HG02642 (cell line): Measurements from ENCODE around the gene PCDHA1.
"Not testable (repeated sequence)": the region's sequence is repeated elsewhere in the genome, so short reads cannot be mapped to it uniquely, and the experiment has no call there.

Experiments
- ATAC-seq: cut with Tn5 transposase; IDR thresholded peaks from one replicate; pipeline ENCODE4 v1.9.1; 2021; ENCODE audit warnings: mild to moderate bottlenecking; ENCODE audit not compliant: unreplicated experiment, poor library complexity

The PCDHA1 gene

DNA sequence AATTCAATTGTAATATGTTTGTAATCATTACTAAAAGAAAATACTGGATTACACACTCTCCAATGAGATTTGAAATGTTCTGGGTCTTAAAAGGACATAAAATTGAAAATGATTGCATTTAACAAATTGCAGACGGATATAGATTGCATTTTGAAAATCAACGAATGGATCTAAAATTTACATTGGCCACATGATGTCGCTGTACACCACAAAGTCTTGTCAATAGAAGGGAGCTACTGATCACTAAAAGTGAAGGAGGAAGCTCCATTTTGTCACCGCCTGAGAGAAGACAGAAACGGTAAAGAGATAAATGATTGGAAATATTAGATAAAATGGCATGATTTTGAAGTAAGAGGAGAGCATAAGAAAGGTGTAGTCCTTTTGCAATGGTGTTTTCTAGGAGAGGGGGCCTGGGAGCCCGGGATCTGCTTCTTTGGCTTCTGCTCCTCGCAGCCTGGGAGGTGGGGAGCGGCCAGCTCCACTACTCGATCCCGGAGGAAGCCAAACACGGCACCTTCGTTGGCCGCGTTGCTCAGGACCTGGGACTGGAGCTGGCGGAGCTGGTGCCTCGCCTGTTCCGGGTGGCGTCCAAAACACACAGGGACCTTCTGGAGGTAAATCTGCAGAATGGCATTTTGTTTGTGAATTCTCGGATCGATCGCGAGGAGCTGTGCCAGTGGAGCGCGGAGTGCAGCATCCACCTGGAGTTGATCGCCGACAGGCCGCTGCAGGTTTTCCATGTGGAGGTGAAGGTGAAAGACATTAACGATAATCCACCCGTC is at the start of gene PCDHA1:
PCDHA1 (plus strand) TSS at position 236 of the 782 bp plus-strand sequence.
- no peak for ATAC-seq

- no peak for ATAC-seq
These were observed 48.5 kb upstream of the PCDHA1 start for GRCh38 chr5:140737486-140737885.

DNA sequence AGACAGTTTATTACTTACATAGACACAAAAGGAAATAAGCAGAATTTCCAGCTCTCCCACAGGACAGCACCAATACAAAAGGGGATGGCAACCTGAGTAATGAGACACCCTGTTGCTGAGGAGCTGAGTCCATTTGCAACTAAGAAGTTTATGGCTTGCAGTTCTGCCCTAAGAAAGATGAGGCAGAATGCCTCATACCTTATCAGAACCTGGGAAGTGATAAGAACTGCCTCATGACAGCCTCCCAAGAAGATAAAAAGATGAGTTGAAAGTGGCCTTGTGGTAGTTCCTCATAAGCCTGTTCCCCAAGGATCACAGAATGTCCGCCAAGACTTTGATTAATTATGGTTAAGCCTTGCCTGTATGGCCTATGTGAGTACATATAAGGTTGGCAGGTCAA is 44.0 kb upstream of the PCDHA1 start:
- no peak for ATAC-seq

DNA sequence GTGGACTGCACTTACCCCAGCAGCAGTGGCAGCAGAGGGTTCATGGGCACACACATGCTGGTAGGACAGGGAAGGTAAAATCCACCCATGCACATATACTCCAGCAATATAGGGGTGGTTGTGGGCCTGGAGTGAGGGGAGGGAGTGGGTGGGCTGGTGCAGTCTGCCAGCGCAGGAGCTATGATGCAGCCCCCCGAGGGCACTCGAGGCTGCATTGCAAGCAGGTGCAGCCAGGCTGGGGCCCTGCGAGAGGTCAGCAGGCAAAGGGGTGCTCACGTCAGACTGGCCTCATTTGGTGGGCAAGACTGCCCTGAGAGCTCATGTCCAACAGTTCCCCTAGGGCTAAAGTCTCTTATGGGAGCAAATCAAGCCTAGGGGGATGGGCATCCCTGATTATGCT is 32.4 kb upstream of the PCDHA1 start:
- ATAC-seq: no peak

- ATAC-seq: no peak
These were observed 21.6 kb upstream of the PCDHA1 start for GRCh38 chr5:140764177-140764973.

GRCh38 chr5:140767444-140767843 is 18.5 kb upstream of the PCDHA1 start:
- no peak for ATAC-seq

- ATAC-seq: no peak
These were observed 5.4 kb upstream of the PCDHA1 start for GRCh38 chr5:140780512-140780911.

- not testable (repeated sequence) for ATAC-seq
These were observed 1.5 kb downstream of the PCDHA1 start for GRCh38 chr5:140787422-140787821.

DNA sequence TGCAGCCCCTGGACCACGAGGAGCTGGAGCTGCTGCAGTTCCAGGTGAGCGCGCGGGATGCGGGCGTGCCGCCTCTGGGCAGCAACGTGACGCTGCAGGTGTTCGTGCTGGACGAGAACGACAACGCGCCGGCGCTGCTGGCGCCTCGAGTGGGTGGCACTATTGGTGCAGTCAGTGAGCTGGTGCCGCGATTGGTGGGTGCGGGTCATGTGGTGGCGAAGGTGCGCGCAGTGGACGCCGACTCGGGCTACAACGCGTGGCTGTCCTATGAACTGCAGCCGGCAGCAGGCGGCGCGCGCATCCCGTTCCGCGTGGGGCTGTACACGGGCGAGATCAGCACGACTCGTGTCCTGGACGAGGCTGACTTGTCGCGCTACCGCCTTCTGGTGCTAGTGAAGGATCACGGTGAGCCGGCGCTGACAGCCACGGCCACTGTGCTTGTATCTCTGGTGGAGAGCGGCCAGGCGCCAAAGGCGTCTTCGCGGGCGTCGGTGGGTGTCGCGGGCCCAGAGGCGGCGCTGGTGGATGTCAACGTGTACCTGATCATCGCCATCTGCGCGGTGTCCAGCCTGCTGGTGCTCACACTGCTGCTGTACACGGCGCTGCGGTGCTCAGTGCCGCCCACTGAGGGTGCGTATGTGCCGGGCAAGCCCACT is 2.0 kb downstream of the PCDHA1 start:
- not testable (repeated sequence) for ATAC-seq

DNA sequence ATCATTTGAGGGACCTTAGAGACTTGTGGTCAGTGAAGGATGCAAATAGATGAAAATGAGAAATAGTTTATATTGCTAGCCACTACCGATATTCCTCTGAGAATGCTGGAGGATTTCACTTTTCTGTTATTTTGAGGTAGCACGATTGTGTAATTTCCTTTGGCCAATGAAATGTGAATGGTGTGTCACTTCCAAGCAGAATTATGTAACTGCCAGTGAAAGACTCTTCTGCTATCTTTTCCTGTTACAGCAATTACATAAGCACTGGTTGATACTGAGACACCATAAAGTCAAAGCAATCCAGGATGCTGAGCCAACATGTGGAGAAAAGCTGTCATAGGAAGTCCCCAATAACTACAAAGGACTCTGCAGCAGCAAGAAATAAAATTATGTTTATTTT is 5.1 kb downstream of the PCDHA1 start:
- ATAC-seq: no peak

GRCh38 chr5:140794595-140795258 is 8.8 kb downstream of the PCDHA1 start, which contains the start of gene PCDHA2:
PCDHA2 (plus strand) TSS chr5:140794852.
- ATAC-seq: no peak

DNA sequence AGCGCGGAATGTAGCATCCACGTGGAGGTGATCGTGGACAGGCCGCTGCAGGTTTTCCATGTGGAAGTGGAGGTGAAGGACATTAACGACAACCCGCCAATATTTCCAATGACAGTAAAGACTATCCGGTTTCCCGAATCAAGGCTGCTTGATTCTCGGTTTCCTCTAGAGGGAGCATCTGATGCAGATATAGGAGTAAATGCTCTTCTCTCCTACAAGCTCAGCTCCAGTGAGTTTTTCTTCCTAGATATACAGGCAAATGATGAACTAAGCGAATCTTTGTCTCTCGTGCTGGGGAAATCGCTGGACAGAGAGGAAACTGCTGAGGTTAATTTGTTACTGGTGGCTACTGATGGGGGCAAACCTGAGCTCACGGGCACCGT is 9.3 kb downstream of the PCDHA1 start:
- ATAC-seq: no peak

DNA sequence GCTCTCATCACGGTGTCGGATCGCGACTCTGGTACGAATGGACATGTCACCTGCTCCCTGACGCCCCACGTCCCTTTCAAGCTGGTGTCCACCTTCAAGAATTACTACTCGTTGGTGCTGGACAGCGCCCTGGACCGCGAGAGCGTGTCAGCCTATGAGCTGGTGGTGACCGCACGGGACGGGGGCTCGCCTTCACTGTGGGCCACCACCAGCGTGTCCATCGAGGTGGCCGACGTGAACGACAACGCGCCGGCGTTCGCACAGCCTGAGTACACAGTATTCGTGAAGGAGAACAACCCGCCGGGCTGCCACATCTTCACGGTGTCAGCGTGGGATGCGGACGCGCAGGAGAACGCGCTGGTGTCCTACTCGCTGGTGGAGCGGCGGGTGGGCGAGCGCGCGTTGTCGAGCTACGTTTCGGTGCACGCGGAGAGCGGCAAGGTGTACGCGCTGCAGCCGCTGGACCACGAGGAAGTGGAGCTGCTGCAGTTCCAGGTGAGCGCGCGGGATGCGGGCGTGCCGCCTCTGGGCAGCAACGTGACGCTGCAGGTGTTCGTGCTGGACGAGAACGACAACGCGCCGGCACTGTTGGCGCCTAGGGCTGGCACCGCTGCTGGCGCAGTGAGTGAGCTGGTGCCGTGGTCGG is 10.3 kb downstream of the PCDHA1 start:
- not testable (repeated sequence) for ATAC-seq

DNA sequence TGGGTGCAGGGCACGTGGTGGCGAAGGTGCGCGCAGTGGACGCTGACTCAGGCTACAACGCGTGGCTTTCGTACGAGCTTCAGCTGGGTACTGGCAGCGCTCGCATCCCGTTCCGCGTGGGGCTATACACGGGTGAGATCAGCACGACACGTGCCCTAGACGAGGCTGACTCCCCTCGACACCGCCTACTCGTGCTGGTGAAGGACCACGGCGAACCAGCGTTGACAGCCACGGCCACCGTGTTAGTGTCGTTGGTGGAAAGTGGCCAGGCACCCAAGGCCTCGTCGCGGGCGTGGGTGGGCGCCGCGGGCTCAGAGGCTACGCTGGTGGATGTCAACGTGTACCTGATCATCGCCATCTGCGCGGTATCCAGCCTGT is 10.8 kb downstream of the PCDHA1 start:
- no peak for ATAC-seq

DNA sequence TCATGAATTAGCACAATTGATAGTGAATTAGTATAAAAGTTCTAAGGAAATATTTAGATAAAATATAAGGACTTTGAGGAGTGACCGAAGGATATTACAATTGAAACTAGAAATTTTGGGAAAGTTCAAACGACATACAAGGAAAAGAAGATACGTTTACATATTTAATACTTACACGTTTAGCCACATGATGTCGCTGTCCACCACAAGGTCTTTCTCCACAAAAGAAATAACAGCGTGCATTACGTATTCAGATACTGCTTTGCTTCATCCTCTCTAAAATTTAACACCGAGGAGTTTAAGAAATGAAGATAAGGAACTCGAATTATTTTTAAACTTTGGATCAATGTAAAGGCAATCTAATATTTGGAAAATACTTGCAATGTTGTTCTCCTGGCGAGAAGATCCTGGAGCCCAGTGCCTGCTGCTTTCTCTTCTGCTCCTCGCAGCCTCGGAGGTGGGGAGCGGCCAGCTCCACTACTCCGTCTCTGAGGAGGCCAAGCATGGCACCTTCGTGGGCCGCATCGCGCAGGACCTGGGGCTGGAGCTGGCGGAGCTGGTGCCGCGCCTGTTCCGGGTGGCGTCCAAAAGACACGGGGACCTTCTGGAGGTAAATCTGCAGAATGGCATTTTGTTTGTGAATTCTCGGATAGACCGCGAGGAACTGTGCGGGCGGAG is 15.0 kb downstream of the PCDHA1 start, which contains the start of gene PCDHA3:
PCDHA3 (plus strand) TSS at position 242 of the 678 bp plus-strand sequence.
- no peak for ATAC-seq

GRCh38 chr5:140801494-140801841 is 15.5 kb downstream of the PCDHA1 start:
- no peak for ATAC-seq

GRCh38 chr5:140802381-140802780 is 16.4 kb downstream of the PCDHA1 start:
- not testable (repeated sequence) for ATAC-seq

GRCh38 chr5:140802781-140803271 is 16.9 kb downstream of the PCDHA1 start:
- no peak for ATAC-seq
